ENCODE results near the gene AOPEP. TPM values are rescaled to one million over a fixed set of nuclear protein-coding genes. Genes with fewer than 3 reads are reported as not detected.

AOPEP gene
- total RNA-seq, 2 experiments from 2014 or later = 10.7 to 12.2 TPM

GRCh38 chr9:95025213-95026147 lies 299.0 kb downstream of the AOPEP start:
- ChIA-PET POLR2A (no interaction called here), CTCF (no interaction called here)
- Mint-ChIP-seq H3K27ac (no peak overlapping the region), H3K27me3 (no peaks in the 10 kb centered on the region), H3K4me3 (no peak overlapping the region), H3K4me1 (ENCODE audit: low read depth) (no peaks in the 10 kb centered on the region), H3K9me3 (no peaks in the 10 kb centered on the region), H3K36me3 (no peaks in the 10 kb centered on the region)
- DNase-seq = no peak
- intact Hi-C loops (cut with micrococcal nuclease) = no loop called here

GRCh38 chr9:95026148-95026524 lies 299.6 kb downstream of the AOPEP start:
- H3K27me3 Mint-ChIP-seq = no peaks in the 10 kb centered on the region
- no peak overlapping the region for H3K4me3 Mint-ChIP-seq
- intact Hi-C loops (cut with micrococcal nuclease) = no loop called here
- H3K4me1 Mint-ChIP-seq (ENCODE audit: low read depth) = no peaks in the 10 kb centered on the region
- DNase-seq = no peak
- POLR2A ChIA-PET = no interaction called here
- H3K27ac Mint-ChIP-seq = no peak overlapping the region
- no peaks in the 10 kb centered on the region for H3K9me3 Mint-ChIP-seq
- CTCF ChIA-PET = no interaction called here
- no peaks in the 10 kb centered on the region for H3K36me3 Mint-ChIP-seq

- DNase-seq = no peak
- no peak overlapping the region for H3K27ac Mint-ChIP-seq
- intact Hi-C loops (cut with micrococcal nuclease) = no loop called here
- ChIA-PET CTCF (no interaction called here), POLR2A (no interaction called here)
- H3K36me3 Mint-ChIP-seq = no peaks in the 10 kb centered on the region
- no peak overlapping the region for H3K4me3 Mint-ChIP-seq
- no peaks in the 10 kb centered on the region for H3K27me3 Mint-ChIP-seq
- H3K9me3 Mint-ChIP-seq = no peaks in the 10 kb centered on the region
- H3K4me1 Mint-ChIP-seq (ENCODE audit: low read depth) = no peaks in the 10 kb centered on the region
Observed at GRCh38 chr9:95027914-95028852, 301.7 kb downstream of the AOPEP start.

GRCh38 chr9:95028853-95029219 lies 302.3 kb downstream of the AOPEP start:
- ChIA-PET CTCF (no interaction called here), POLR2A (no interaction called here)
- no peaks in the 10 kb centered on the region for H3K9me3 Mint-ChIP-seq
- no peak for DNase-seq
- no peaks in the 10 kb centered on the region for H3K27me3 Mint-ChIP-seq
- H3K4me1 Mint-ChIP-seq (ENCODE audit: low read depth) = no peaks in the 10 kb centered on the region
- H3K36me3 Mint-ChIP-seq = no peaks in the 10 kb centered on the region
- H3K4me3 Mint-ChIP-seq = no peak overlapping the region
- H3K27ac Mint-ChIP-seq = no peak overlapping the region
- intact Hi-C loops (cut with micrococcal nuclease) = no loop called here

GRCh38 chr9:95029288-95029687 lies 302.8 kb downstream of the AOPEP start:
- no peak overlapping the region for H3K4me3 Mint-ChIP-seq
- DNase-seq = no peak
- no peaks in the 10 kb centered on the region for H3K4me1 Mint-ChIP-seq (ENCODE audit: low read depth)
- no peak overlapping the region for H3K27ac Mint-ChIP-seq
- intact Hi-C loops (cut with micrococcal nuclease) = no loop called here
- no peaks in the 10 kb centered on the region for H3K36me3 Mint-ChIP-seq
- H3K9me3 Mint-ChIP-seq = no peaks in the 10 kb centered on the region
- H3K27me3 Mint-ChIP-seq = no peaks in the 10 kb centered on the region
- ChIA-PET POLR2A (no interaction called here), CTCF (no interaction called here)

GRCh38 chr9:95029720-95030119 lies 303.2 kb downstream of the AOPEP start:
- H3K4me3 Mint-ChIP-seq = no peak overlapping the region
- peaks cover 2% of the 10 kb centered on the region for H3K36me3 Mint-ChIP-seq
- no peaks in the 10 kb centered on the region for H3K27me3 Mint-ChIP-seq
- no peaks in the 10 kb centered on the region for H3K9me3 Mint-ChIP-seq
- POLR2A ChIA-PET = no interaction called here
- intact Hi-C loops (cut with micrococcal nuclease) = no loop called here
- CTCF ChIA-PET = no interaction called here
- no peak overlapping the region for H3K27ac Mint-ChIP-seq
- no peaks in the 10 kb centered on the region for H3K4me1 Mint-ChIP-seq (ENCODE audit: low read depth)
- DNase-seq = no peak

GRCh38 chr9:95030344-95030743 lies 303.8 kb downstream of the AOPEP start:
- peaks cover 2% of the 10 kb centered on the region for H3K36me3 Mint-ChIP-seq
- H3K27ac Mint-ChIP-seq = no peak overlapping the region
- ChIA-PET CTCF (no interaction called here), POLR2A (no interaction called here)
- DNase-seq = no peak
- H3K27me3 Mint-ChIP-seq = no peaks in the 10 kb centered on the region
- no peaks in the 10 kb centered on the region for H3K4me1 Mint-ChIP-seq (ENCODE audit: low read depth)
- H3K9me3 Mint-ChIP-seq = no peaks in the 10 kb centered on the region
- H3K4me3 Mint-ChIP-seq = no peak overlapping the region
- intact Hi-C loops (cut with micrococcal nuclease) = no loop called here

- intact Hi-C loops (cut with micrococcal nuclease) = no loop called here
- Mint-ChIP-seq H3K27me3 (no peaks in the 10 kb centered on the region), H3K4me3 (no peak overlapping the region), H3K27ac (no peak overlapping the region), H3K4me1 (ENCODE audit: low read depth) (no peaks in the 10 kb centered on the region), H3K36me3 (peaks cover 2% of the 10 kb centered on the region), H3K9me3 (no peaks in the 10 kb centered on the region)
- CTCF ChIA-PET = no interaction called here
- POLR2A ChIA-PET = no interaction called here
- DNase-seq = no peak
Observed at GRCh38 chr9:95030920-95031642, 304.6 kb downstream of the AOPEP start.

- H3K9me3 Mint-ChIP-seq = no peaks in the 10 kb centered on the region
- peaks cover 2% of the 10 kb centered on the region for H3K36me3 Mint-ChIP-seq
- intact Hi-C loops (cut with micrococcal nuclease) = no loop called here
- H3K4me1 Mint-ChIP-seq (ENCODE audit: low read depth) = no peaks in the 10 kb centered on the region
- H3K27me3 Mint-ChIP-seq = no peaks in the 10 kb centered on the region
- no peak for DNase-seq
- H3K4me3 Mint-ChIP-seq = no peak overlapping the region
- ChIA-PET CTCF (no interaction called here), POLR2A (no interaction called here)
- no peak overlapping the region for H3K27ac Mint-ChIP-seq
Observed at GRCh38 chr9:95031711-95032461, 305.4 kb downstream of the AOPEP start.

GRCh38 chr9:95032580-95033341 lies 306.3 kb downstream of the AOPEP start:
- no peaks in the 10 kb centered on the region for H3K27me3 Mint-ChIP-seq
- ChIA-PET CTCF (no interaction called here), POLR2A (no interaction called here)
- H3K4me1 Mint-ChIP-seq (ENCODE audit: low read depth) = no peaks in the 10 kb centered on the region
- DNase-seq = no peak
- H3K27ac Mint-ChIP-seq = no peak overlapping the region
- peaks cover 2% of the 10 kb centered on the region for H3K36me3 Mint-ChIP-seq
- H3K4me3 Mint-ChIP-seq = no peak overlapping the region
- intact Hi-C loops (cut with micrococcal nuclease) = no loop called here
- H3K9me3 Mint-ChIP-seq = no peaks in the 10 kb centered on the region

GRCh38 chr9:95035846-95036245 lies 309.3 kb downstream of the AOPEP start:
- no peaks in the 10 kb centered on the region for H3K27me3 Mint-ChIP-seq
- POLR2A ChIA-PET = no interaction called here
- no peak overlapping the region for H3K4me3 Mint-ChIP-seq
- peaks cover 2% of the 10 kb centered on the region for H3K36me3 Mint-ChIP-seq
- no peak for DNase-seq
- CTCF ChIA-PET = no interaction called here
- H3K27ac Mint-ChIP-seq = no peak overlapping the region
- H3K4me1 Mint-ChIP-seq (ENCODE audit: low read depth) = no peaks in the 10 kb centered on the region
- no peaks in the 10 kb centered on the region for H3K9me3 Mint-ChIP-seq
- intact Hi-C loops (cut with micrococcal nuclease) = no loop called here

All from activated CD4-positive, alpha-beta memory T cell treated with anti-CD3 and anti-CD28 coated beads for 36 hours (primary cell).